ENCODE results near the gene DUSP28. TPM values are rescaled to one million over a fixed set of nuclear protein-coding genes. Genes with fewer than 3 reads are reported as not detected.

The DUSP28 gene
- total RNA-seq, 1 experiment from 2014 or later: 2.3 TPM

DNA sequence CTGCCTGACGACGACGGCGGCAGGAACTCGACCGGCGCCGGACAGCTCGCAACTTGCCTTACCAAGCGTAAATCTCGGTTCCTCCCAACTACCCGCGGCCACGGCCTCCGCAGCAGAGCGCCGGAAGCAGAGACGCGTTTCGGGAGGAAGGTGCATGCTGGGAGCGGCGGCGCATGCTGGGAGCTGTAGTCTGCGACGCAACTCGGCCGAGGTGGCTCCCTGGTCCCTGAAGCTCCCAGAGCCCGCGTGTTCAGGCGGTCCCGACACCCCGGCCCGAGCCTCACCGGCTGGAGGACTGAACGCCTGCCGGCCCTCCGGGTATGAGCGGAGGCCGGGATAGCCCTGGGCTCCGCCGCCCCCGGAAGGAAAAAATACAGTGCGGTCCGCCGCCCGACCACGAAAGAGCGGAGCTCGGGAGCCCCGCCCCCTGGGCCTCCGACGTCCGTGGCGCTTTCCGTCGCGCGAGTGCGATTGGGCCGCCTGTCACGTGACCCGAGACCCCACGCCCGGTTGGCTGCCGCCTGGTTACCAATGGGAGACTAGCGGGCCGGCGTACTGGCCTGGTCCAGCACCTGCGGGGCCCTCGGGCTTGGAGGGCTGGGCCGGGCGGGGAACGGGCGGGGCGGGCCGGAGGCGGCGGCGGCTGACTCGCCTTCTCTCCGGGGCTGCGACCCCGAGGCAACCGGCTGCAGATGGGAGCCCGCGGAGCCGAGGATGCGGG lies 26.2 kb downstream of the DUSP28 start, which contains the start of gene CAPN10 (continued):
- TF ChIP-seq, protein P1, sequence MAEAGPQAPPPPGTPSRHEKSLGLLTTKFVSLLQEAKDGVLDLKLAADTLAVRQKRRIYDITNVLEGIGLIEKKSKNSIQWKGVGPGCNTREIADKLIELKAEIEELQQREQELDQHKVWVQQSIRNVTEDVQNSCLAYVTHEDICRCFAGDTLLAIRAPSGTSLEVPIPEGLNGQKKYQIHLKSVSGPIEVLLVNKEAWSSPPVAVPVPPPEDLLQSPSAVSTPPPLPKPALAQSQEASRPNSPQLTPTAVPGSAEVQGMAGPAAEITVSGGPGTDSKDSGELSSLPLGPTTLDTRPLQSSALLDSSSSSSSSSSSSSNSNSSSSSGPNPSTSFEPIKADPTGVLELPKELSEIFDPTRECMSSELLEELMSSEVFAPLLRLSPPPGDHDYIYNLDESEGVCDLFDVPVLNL (CRISPR knock-in tag; IDR thresholded peaks at IDR 0.05; ENCODE audit: borderline replicate concordance, low read depth): no peak
- no peak for TF ChIP-seq ATF1 (CRISPR knock-in tag; IDR thresholded peaks at IDR 0.05)
- no peak for TF ChIP-seq PRDM15 (CRISPR knock-in tag; IDR thresholded peaks at IDR 0.05)
- no peak for TF ChIP-seq AFF4 (CRISPR knock-in tag; IDR thresholded peaks at IDR 0.05; ENCODE audit: borderline replicate concordance)
- no peak for TF ChIP-seq ZNF317 (CRISPR knock-in tag; IDR thresholded peaks at IDR 0.05; ENCODE audit: borderline replicate concordance, low read depth)
- TF ChIP-seq ATF6 (CRISPR knock-in tag; IDR thresholded peaks at IDR 0.05): no peak
- TF ChIP-seq KAT7 (CRISPR knock-in tag; IDR thresholded peaks at IDR 0.05; ENCODE audit: borderline replicate concordance): no peak
- no peak for TF ChIP-seq CREB1 (CRISPR knock-in tag; IDR thresholded peaks at IDR 0.05)
- no peak; the same call in 1 of the 2 replicates for TF ChIP-seq ESRRA (CRISPR knock-in tag; IDR thresholded peaks at IDR 0.05; ENCODE audit: borderline replicate concordance)
- TF ChIP-seq ZNF425 (CRISPR knock-in tag; conservative IDR thresholded peaks at IDR 0.05): no peak
- TF ChIP-seq ZNF138 (CRISPR knock-in tag; conservative IDR thresholded peaks at IDR 0.05): no peak
- no peak for TF ChIP-seq ZNF121 (CRISPR knock-in tag; IDR thresholded peaks at IDR 0.05)

All from WTC11 (cell line).